GM23248 (cell line): ENCODE data around the gene METTL15.
"Not testable (repeated sequence)": the region's sequence is repeated elsewhere in the genome, so short reads cannot be mapped to it uniquely, and the experiment has no call there.

ENCODE experiments used
- EZH2 ChIP-seq: fragments of 200-600 bp; sonication (generic); IDR thresholded peaks from 2 replicates; pipeline ENCODE4 v1.6.1; 2018; ENCODE audit warnings: antibody characterized with exemption, mild to moderate bottlenecking; ENCODE audit not compliant: insufficient read depth, poor library complexity, severe bottlenecking
- EZH2phosphoT487 ChIP-seq: fragments of 200-600 bp; sonication (generic); IDR thresholded peaks from 2 replicates; pipeline ENCODE4 v1.6.1; 2018; ENCODE audit warnings: antibody characterized with exemption, moderate library complexity, mild to moderate bottlenecking, low read depth; ENCODE audit not compliant: insufficient read depth

GRCh38 chr11:28272247-28272646 lies 164.1 kb downstream of the METTL15 start:
- TF ChIP-seq EZH2phosphoT487, EZH2: not testable (repeated sequence)
